GM21528 (cell line): Measurements from ENCODE around the gene BACH1.

Experiments used
- ATAC-seq: cut with Tn5 transposase; IDR thresholded peaks from one replicate; pipeline ENCODE4 v1.9.1; 2021; ENCODE audit warnings: mild to moderate bottlenecking, moderate library complexity; ENCODE audit not compliant: unreplicated experiment, low FRiP score

BACH1 gene

DNA sequence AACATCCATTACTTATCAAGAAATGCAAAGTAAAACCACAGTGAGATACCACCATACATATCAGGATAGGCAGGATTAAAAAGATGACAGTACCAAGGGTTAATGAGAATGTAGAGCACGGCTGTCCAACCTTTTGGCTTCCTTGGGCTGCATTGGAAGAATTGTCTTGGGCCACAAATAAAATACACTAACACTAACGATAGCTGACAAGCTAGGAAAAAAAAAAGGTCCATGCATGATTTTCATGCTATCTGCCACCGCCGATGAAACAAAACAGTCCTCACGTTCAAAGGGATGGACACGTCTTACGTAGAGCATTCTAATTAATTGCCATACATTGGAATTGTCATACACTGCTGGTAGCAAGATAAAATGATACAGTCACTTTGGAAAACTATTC is 14.3 kb downstream of the BACH1 start:
- no peak for ATAC-seq

DNA sequence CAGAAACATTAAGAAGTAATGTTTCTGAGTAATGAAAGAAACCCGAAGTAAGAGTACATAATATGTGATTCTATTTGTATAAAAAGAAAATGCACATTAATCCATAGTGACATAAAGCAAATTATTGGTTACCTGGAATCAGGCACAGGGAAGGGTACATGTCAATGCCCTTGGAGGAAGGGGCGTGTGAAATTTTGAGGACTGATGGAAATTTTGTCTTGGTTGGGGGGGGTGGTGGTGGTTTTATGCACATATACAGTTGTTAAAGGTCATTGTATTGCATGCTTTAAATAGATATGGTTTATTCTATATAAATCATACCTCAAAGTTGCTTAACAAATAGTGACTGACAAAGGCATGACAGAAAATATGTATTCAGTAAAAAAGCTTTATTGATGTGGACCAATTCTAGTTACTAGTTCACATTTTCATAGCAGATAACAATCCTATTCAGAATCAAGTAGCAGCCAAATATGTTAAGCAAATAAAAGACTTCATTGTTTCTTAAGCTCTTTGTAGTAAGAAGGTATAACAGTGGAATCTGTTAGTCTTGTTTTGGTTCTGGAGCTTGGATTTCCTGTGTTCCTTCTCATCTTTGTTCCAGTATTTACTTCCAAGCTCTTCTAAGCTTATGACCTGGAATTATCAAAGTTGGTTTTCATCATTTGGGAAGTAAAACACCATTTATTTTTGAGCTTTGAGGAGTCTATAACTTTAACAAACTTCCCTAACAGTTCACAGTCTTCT is 15.1 kb downstream of the BACH1 start:
- ATAC-seq: no peak

DNA sequence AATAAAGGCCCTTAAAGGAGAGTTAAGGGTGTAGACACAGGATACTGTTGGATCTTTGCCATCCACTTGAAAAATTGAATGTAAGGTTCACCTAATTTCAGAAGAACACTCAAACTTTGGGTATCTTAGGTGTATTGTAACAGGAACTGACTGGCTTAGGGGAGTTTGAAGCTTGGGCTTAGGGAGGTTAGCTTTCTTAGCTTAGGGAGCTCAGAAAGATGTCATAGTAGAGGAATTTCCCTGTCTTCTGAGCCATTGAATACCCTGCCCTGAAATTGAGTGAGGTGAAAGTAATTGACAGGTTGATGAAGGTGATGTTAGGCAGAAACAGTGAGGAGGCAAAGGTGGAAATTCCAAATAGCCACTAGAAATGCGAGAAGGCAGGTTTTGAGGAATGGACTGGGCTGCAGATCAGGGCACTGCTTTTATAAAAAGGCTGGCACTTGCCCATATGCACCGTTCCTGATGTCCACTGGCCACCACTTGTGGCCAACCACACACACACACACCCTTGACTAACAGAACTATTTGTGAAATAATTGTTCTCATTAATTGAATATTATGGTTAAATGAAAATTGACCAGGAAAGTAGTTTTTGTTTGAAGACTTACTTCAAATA is 16.5 kb downstream of the BACH1 start:
- no peak for ATAC-seq

DNA sequence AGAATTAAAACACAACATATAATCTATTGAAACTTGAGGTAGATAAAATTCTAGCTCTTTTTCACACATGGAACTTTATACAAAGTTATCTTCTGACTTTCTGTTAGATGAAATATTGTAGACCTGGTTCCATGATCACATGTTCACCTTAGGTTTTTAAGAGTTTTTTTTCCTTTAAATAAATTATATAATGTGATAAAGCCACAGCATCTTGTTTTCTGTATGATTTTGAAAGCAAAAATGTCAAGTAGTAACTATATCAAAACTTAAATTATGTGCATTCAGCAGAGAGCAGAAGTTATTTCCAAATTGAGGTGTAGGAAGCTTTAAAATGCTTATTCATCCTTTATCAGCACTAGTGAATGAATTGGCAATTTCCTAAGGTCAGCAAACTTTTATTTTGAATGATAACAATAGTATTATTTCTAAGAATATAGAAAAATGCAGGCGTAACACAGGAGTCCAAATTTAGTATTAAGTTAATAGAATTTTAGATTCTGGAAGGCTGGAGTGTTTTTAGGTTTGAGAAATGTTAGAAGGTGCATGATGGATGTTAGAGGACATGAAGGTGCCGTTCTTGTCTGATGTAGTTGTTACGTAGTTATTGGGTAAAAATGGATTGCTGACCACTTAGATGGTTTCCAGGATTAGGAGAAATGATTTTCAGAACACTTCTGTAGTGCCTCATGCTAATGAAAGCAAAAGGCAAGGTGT is 17.5 kb downstream of the BACH1 start:
- no peak for ATAC-seq

GRCh38 chr21:29316806-29317205 is 18.1 kb downstream of the BACH1 start:
- ATAC-seq: no peak

- no peak for ATAC-seq
Observed at GRCh38 chr21:29318354-29318753, 19.6 kb downstream of the BACH1 start.

- ATAC-seq: no peak
Observed at GRCh38 chr21:29320031-29320430, 21.3 kb downstream of the BACH1 start.

DNA sequence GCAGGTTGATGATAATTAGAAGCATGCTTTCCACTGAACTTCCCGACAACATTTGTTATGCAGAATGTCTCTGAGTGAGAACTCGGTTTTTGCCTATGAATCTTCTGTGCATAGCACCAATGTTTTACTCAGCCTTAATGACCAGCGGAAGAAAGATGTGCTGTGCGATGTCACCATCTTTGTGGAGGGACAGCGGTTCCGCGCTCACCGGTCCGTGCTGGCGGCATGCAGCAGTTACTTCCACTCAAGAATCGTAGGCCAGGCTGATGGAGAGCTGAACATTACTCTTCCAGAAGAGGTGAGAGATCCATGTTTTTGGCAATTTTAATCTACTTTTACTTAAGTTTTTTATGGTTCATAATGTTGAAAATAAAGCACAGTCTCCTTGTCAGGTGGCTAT is 22.5 kb downstream of the BACH1 start:
- no peak for ATAC-seq

- no peak for ATAC-seq
Observed at GRCh38 chr21:29321932-29322928, 23.5 kb downstream of the BACH1 start.

DNA sequence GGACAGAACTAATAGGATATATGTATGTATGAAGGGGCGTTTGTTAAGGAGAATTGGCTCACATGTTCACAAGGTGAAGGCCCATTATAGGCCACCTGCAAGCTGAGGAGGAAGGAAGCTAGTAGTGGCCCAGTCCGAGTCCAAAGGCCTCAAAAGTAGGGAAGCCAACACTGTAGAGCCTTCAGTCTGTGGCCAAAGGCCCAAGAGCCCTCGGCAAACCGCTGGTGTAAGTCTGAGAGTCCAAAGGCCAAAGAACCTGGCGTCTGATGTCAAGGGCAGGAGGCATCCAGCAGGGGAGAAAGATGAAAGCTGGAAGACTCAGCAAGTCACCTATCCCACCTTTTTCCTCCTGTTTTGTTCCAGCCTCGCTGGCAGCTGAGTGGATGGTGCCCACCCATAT is 24.5 kb downstream of the BACH1 start:
- no peak for ATAC-seq

GRCh38 chr21:29326914-29327554 is 28.3 kb downstream of the BACH1 start:
- ATAC-seq: no peak

- no peak for ATAC-seq
Observed at GRCh38 chr21:29329406-29329805, 30.7 kb downstream of the BACH1 start.

GRCh38 chr21:29330797-29331196 is 32.1 kb downstream of the BACH1 start:
- no peak for ATAC-seq

DNA sequence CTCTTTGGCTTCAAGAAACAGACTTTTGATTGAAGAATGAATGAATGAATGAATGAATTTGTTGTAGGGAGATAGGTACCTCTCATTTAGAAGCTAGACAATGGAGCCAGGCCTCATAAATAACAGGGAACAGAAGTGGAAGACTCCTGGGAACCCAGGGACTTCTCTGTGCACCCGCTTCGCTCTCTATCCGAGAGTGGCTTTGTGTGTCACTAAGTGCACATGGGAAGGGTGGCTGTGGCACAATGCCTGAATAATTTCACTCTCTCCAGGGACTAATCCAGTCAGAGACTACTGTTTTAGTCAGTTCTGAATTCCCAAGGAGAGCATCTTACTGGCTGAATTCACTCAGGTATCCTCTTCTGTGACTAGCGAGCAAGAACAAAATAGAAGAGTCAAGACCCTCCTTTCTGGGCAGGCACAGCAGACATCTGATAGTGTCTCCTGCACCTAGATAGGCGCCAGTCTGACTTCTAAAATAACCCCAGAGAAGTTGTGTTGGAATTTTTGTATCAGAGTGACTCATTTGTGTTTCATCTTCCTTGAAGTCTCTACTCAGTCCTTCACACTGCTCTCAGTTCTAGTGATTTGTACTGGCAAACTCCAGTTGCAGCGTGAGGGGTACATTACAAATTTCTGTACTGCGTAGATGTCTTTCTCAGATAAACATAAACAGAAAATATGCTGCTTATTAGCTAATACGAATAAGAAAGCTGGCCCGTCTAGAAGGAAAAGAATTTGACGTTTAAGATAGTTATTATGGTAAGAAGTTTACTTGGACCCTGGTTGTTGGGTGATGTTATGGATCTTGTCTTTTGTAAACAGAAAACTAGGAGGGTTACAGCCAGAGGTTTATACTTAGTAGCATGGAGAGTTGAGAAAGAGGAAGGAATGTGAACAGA is 34.0 kb downstream of the BACH1 start:
- ATAC-seq: no peak

- ATAC-seq: no peak
Observed at GRCh38 chr21:29333406-29333805, 34.7 kb downstream of the BACH1 start.

GRCh38 chr21:29334717-29335428 is 36.2 kb downstream of the BACH1 start:
- no peak for ATAC-seq

GRCh38 chr21:29335720-29336119 is 37.0 kb downstream of the BACH1 start:
- no peak for ATAC-seq

- ATAC-seq: no peak
Observed at GRCh38 chr21:29338256-29338655, 39.5 kb downstream of the BACH1 start.
